HepG2 (cell line): ENCODE results near the gene MYPN. TPM values are rescaled to one million over a fixed set of nuclear protein-coding genes. Genes with fewer than 3 reads are reported as not detected.

ENCODE experiments used
- ATAC-seq: fragments of 200-7000 bp; cut with Tn5 transposase; 3 replicates; pipeline ENCODE4 v1.9.1; 2020; ENCODE audit warnings: mild to moderate bottlenecking, moderate library complexity
- BruUV-seq: library from RNA; stranded (reverse); fragments of 400-500 nt; replicated peaks from 2 replicates; lab custom pipeline; 2021; lab: Mats Ljungman, UMichigan
- CTCF ChIA-PET: fragments of 300-600 bp; formaldehyde crosslinking; extraction: SDS; loops from one replicate; lab custom pipeline; 2021; ENCODE audit warnings: low total read pairs, inconsistent platforms, low intra/inter-chr PET ratio; lab: Yijun Ruan, JAX
- POLR2A ChIA-PET: fragments of 350-600 bp; sonication (Branson Sonifier 250); formaldehyde crosslinking; loops from one replicate; lab custom pipeline; 2020; ENCODE audit warnings: antibody characterized with exemption, inconsistent platforms; lab: Yijun Ruan, JAX
- DNase-seq: peaks from one replicate; pipeline ENCODE4 v3.0.0-alpha.2; 2015; ENCODE audit warnings: low spot score
- FAIRE-seq: peaks from 3 replicates; lab custom pipeline; 2011; peaks lifted over from hg19 to GRCh38; lab: Jason Lieb, UNC
- H2AFZ ChIP-seq: one replicate; pipeline ENCODE4 v1.6.1; 2011; ENCODE audit warnings: low read length, inconsistent platforms
- H3K27ac ChIP-seq: fragments of 300-600 bp; 3 replicates; pipeline ENCODE4 v1.8.0; 2011; ENCODE audit warnings: mixed run types, mild to moderate bottlenecking, mixed read lengths, low read length, inconsistent platforms; ENCODE audit not compliant: insufficient read depth; ENCODE audit errors: extremely low read length
- H3K27me3 ChIP-seq, 2 experiments: fragments of 200-600 bp in 1 of 2; 2 replicates in 1 of 2; 3 replicates in 1 of 2; pipeline versions ENCODE4 v1.6.0 to v1.8.0; 2011; ENCODE audit warnings: low read length in 2 of 2, mild to moderate bottlenecking in 2 of 2, moderate library complexity in 2 of 2, inconsistent platforms in 1 of 2; ENCODE audit not compliant: insufficient read depth in 2 of 2, control insufficient read depth in 1 of 2
- H3K36me3 ChIP-seq, 2 experiments: fragments of 200-600 bp in 1 of 2; replicated peaks in 1 of 2; 2 replicates in 1 of 2; 3 replicates in 1 of 2; pipeline versions ENCODE4 v1.5.1 to v1.8.0; 2011; ENCODE audit warnings: low read length in 2 of 2, inconsistent platforms in 1 of 2; ENCODE audit not compliant: insufficient read depth in 2 of 2, control insufficient read depth in 1 of 2
- H3K4me1 ChIP-seq: 2 replicates; pipeline ENCODE4 v1.5.1; 2012; ENCODE audit warnings: low read length, inconsistent platforms; ENCODE audit not compliant: insufficient read depth
- H3K4me2 ChIP-seq: 2 replicates; pipeline ENCODE4 v1.6.0; 2011; ENCODE audit warnings: low read depth, low read length, inconsistent platforms
- H3K4me3 ChIP-seq, 3 experiments: fragments of 200-600 bp in 1 of 3; sonication (generic), shearing (Covaris generic) in 1 of 3; replicated peaks in 1 of 3; 2 replicates each; pipeline ENCODE4 v1.5.1; 2011 to 2016; ENCODE audit warnings: low read length in 3 of 3, inconsistent platforms in 2 of 3, low read depth in 2 of 3, mild to moderate bottlenecking in 2 of 3, control low read depth in 1 of 3, mixed read lengths in 1 of 3; ENCODE audit not compliant: insufficient read depth in 1 of 3
- H3K79me2 ChIP-seq: one replicate; pipeline ENCODE4 v1.6.1; 2011; ENCODE audit warnings: low read length, inconsistent platforms; ENCODE audit not compliant: insufficient read depth
- H3K9ac ChIP-seq: 2 replicates; pipeline ENCODE4 v1.6.0; 2011; ENCODE audit warnings: mild to moderate bottlenecking, low read depth, low read length, inconsistent platforms; ENCODE audit not compliant: insufficient read depth
- H3K9me3 ChIP-seq: 2 replicates; pipeline ENCODE4 v1.5.1; 2012; ENCODE audit warnings: mild to moderate bottlenecking, low read length
- H4K20me1 ChIP-seq: 2 replicates; pipeline ENCODE4 v1.6.0; 2011; ENCODE audit warnings: inconsistent platforms, mild to moderate bottlenecking, low read length, moderate library complexity; ENCODE audit not compliant: insufficient read depth
- CBX5 ChIP-seq: sonication (generic); formaldehyde crosslinking; IDR thresholded peaks from 2 replicates; pipeline ENCODE4 v1.4.0; 2020; ENCODE audit warnings: missing genetic modification reagents, borderline replicate concordance
- DMAP1 ChIP-seq: IDR thresholded peaks from 2 replicates; pipeline ENCODE4 v1.6.1; 2016
- FOXM1 ChIP-seq: sonication (generic); formaldehyde crosslinking; IDR thresholded peaks from 2 replicates; pipeline ENCODE4 v1.5.0; 2020; ENCODE audit warnings: missing genetic modification reagents
- RELA ChIP-seq: sonication (generic); formaldehyde crosslinking; IDR thresholded peaks from 2 replicates; pipeline ENCODE4 v1.4.0; 2020; ENCODE audit warnings: missing genetic modification reagents
- SMAD9 ChIP-seq: sonication (generic); formaldehyde crosslinking; IDR thresholded peaks from 2 replicates; pipeline ENCODE4 v1.5.1; 2020; ENCODE audit warnings: mild to moderate bottlenecking, missing genetic modification reagents
- SPEN ChIP-seq: sonication (generic); formaldehyde crosslinking; IDR thresholded peaks from 2 replicates; pipeline ENCODE4 v1.5.1; 2020; ENCODE audit warnings: low read depth, mild to moderate bottlenecking, missing genetic modification reagents
- STAG1 ChIP-seq: sonication (generic); formaldehyde crosslinking; IDR thresholded peaks from 2 replicates; pipeline ENCODE4 v1.4.0; 2020; ENCODE audit warnings: missing genetic modification reagents
- ZMAT3 ChIP-seq: sonication (generic); formaldehyde crosslinking; conservative IDR thresholded peaks from 2 replicates; pipeline ENCODE4 v1.7.0; 2021; ENCODE audit warnings: missing genetic modification reagents
- WGBS: methylation state at CpG from one replicate; pipeline ENCODE4 v1.1.6; 2017; ENCODE audit warnings: low lambda C conversion rate; 5-methylcytosine and 5-hydroxymethylcytosine counted together
- in situ Hi-C: cut with HindIII; loops from 2 replicates; pipeline ENCODE4 v1.10.0; 2017; ENCODE audit warnings: low pct_unique_long_range_greater_than_20kb; ENCODE audit not compliant: extremely low pct_ligation_motif_present
- intact Hi-C: fragments of 100-400 bp; cut with micrococcal nuclease; formaldehyde crosslinking; loops from one replicate; pipeline ENCODE4 v1.10.0; 2022; ENCODE audit not compliant: unreplicated experiment
- polyA plus RNA-seq, 8 experiments: library from polyadenylated mRNA; depleted of rRNA in 3 of 8; stranded (reverse) in 7 of 8; unstranded in 1 of 8; fragments of >200 nt; fragmentation: Illumina TruSeq in 4 of 8; extraction: Trizol in 4 of 8; gene quantifications; 2 replicates each; pipeline versions ENCODE4 v1.2.1 to v1.2.3, GENCODE V29; 2011 to 2016; ENCODE audit warnings: low read depth in 4 of 8, missing spikeins in 1 of 8, mixed read lengths in 1 of 8; ENCODE audit not compliant: insufficient read depth in 1 of 8
- total RNA-seq, 5 experiments: library from RNA; depleted of rRNA; stranded (reverse); fragments of >200 nt; fragmentation: Illumina TruSeq; extraction: Trizol; gene quantifications; 2 replicates each; pipeline ENCODE4 v1.2.3, GENCODE V29; 2016; ENCODE audit warnings: low read depth in 1 of 5
- TF ChIP-seq, protein P1 (sequence below): sonication (generic); formaldehyde crosslinking; IDR thresholded peaks from 2 replicates; pipeline ENCODE4 v1.4.0; 2020; ENCODE audit warnings: missing genetic modification reagents, borderline replicate concordance

MYPN gene
- total and polyA plus RNA-seq, 2 of the 13 experiments (the other 11 are each of a cell fraction or from before 2014, with no cell fraction given): not detected

DNA sequence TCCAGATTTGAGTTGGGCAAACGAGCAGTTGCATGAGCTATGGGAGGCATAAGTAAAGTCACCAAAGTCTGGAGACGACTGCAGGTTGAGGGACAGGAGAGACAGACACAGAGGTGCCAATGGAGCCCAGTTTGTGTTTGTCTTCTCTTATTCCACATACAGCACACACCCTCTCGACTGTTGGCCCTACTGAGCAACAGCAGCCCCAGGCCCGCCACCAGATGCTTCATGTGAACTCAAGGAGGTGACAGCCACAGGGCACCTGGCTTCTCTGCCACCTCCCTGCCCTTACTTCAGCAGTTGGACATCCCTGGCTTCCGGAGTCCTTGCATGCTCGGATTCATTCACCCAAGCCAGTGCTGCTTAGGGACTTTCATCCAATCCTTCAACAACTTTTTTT is 129.1 kb downstream of the MYPN start:
- no peaks in the 10 kb centered on the region for H4K20me1 ChIP-seq
- TF ChIP-seq ZMAT3 (CRISPR knock-in tag) (no peak), STAG1 (CRISPR knock-in tag) (no peak), FOXM1 (CRISPR knock-in tag) (no peak), SMAD9 (CRISPR knock-in tag) (no peak), RELA (CRISPR knock-in tag) (no peak), CBX5 (no peak), SPEN (CRISPR knock-in tag) (no peak), DMAP1 (CRISPR knock-in tag) (no peak)
- TF ChIP-seq, protein P1, sequence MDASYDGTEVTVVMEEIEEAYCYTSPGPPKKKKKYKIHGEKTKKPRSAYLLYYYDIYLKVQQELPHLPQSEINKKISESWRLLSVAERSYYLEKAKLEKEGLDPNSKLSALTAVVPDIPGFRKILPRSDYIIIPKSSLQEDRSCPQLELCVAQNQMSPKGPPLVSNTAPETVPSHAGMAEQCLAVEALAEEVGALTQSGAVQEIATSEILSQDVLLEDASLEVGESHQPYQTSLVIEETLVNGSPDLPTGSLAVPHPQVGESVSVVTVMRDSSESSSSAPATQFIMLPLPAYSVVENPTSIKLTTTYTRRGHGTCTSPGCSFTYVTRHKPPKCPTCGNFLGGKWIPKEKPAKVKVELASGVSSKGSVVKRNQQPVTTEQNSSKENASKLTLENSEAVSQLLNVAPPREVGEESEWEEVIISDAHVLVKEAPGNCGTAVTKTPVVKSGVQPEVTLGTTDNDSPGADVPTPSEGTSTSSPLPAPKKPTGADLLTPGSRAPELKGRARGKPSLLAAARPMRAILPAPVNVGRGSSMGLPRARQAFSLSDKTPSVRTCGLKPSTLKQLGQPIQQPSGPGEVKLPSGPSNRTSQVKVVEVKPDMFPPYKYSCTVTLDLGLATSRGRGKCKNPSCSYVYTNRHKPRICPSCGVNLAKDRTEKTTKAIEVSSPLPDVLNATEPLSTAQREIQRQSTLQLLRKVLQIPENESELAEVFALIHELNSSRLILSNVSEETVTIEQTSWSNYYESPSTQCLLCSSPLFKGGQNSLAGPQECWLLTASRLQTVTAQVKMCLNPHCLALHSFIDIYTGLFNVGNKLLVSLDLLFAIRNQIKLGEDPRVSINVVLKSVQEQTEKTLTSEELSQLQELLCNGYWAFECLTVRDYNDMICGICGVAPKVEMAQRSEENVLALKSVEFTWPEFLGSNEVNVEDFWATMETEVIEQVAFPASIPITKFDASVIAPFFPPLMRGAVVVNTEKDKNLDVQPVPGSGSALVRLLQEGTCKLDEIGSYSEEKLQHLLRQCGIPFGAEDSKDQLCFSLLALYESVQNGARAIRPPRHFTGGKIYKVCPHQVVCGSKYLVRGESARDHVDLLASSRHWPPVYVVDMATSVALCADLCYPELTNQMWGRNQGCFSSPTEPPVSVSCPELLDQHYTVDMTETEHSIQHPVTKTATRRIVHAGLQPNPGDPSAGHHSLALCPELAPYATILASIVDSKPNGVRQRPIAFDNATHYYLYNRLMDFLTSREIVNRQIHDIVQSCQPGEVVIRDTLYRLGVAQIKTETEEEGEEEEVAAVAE (CRISPR knock-in tag): no peak
- CTCF ChIA-PET: no interaction called here

More for the DNA sequence above, 129.1 kb downstream of the MYPN start:
- WGBS: 46% methylated on average over 5 of the region's 6 CpGs
- H3K9me3 ChIP-seq: no peaks in the 10 kb centered on the region
- no peak overlapping the region for H3K9ac ChIP-seq
- no peak overlapping the region for H3K4me3 ChIP-seq
- ATAC-seq (no peak), DNase-seq (no peak), FAIRE-seq (no peak)
- H3K27ac ChIP-seq: no peak overlapping the region
- no peak overlapping the region for H2AFZ ChIP-seq
- in situ Hi-C loops (no loop called here), intact Hi-C loops (no loop called here)
- H3K4me2 ChIP-seq: no peak overlapping the region
- no peaks in the 10 kb centered on the region for H3K79me2 ChIP-seq
- H3K27me3 ChIP-seq: peaks cover 0 to 10% of the 10 kb centered on the region in 2 experiments; a peak in 1 of 5 replicates
- POLR2A ChIA-PET: no interaction called here
- no peaks in the 10 kb centered on the region for H3K36me3 ChIP-seq
- no peaks in the 10 kb centered on the region for H3K4me1 ChIP-seq
- no TSS peak for BruUV-seq
